Right lobe of liver (tissue), 4 donors: Measurements from ENCODE around the gene SLC25A17.

ENCODE experiments used
- CTCF ChIP-seq, 4 donors: fragments of 200-600 bp in 3 of 4; fragments of 450-650 bp in 1 of 4; IDR thresholded peaks; one replicate each; pipeline versions ENCODE4 v1.5.1 to v1.8.0; 2016 to 2022; ENCODE audit warnings: antibody characterized with exemption in 4 of 4, mild to moderate bottlenecking in 2 of 4
- POLR2A ChIP-seq: fragments of 450-650 bp; IDR thresholded peaks from one replicate; pipeline ENCODE4 v1.6.1; 2017; ENCODE audit warnings: antibody characterized with exemption, mild to moderate bottlenecking
- donor health status: DM: no; HTN: no; CAD: no.
- donor health status: DM: no; HTN: no; CAD: no.
- donor health status: DM: no; HTN: yes; CAD: no.

- TF ChIP-seq CTCF (IDR thresholded peaks at IDR 0.05) (no peak), POLR2A (no peak)
These were observed 36.2 kb upstream of the SLC25A17 start for GRCh38 chr22:40855071-40855978.
